Common myeloid progenitor, CD34-positive (primary cell): Measurements from ENCODE around the gene B3GNT3.

Experiments
- CTCF ChIA-PET: fragments of 350-600 bp; sonication (Branson Sonifier 250); formaldehyde crosslinking; loops from one replicate; lab custom pipeline; 2021; ENCODE audit warnings: antibody characterized with exemption; lab: Charles Lee
- POLR2A ChIA-PET: fragments of 350-600 bp; sonication (Branson Sonifier 250); formaldehyde crosslinking; loops from one replicate; lab custom pipeline; 2021; ENCODE audit warnings: antibody characterized with exemption; lab: Charles Lee
- DNase-seq, 3 donors: peaks; one replicate each; pipeline versions ENCODE4 v3.0.0 to v3.0.0-alpha.2; 2013
- H3K27ac ChIP-seq, 2 experiments: 1 replicate in 1 of 2; 2 replicates in 1 of 2; pipeline ENCODE4 v1.7.0; 2013; ENCODE audit warnings: inconsistent platforms in 2 of 2, low read length in 2 of 2, mild to moderate bottlenecking in 2 of 2, low read depth in 1 of 2, moderate library complexity in 1 of 2; ENCODE audit not compliant: severe bottlenecking in 2 of 2, insufficient read depth in 1 of 2, poor library complexity in 1 of 2
- H3K27me3 ChIP-seq, 5 experiments: replicated peaks in 2 of 5; 1 replicate in 3 of 5; 2 replicates in 2 of 5; pipeline versions ENCODE4 v1.6.1 to v1.7.0; 2013; ENCODE audit warnings: low read length in 4 of 5, mild to moderate bottlenecking in 2 of 5, moderate library complexity in 2 of 5, inconsistent platforms in 1 of 5; ENCODE audit not compliant: insufficient read depth in 5 of 5, control insufficient read depth in 4 of 5
- H3K36me3 ChIP-seq, 4 experiments: 1 replicate in 2 of 4; 2 replicates in 2 of 4; pipeline versions ENCODE4 v1.6.1 to v1.7.0; 2013; ENCODE audit warnings: low read length in 3 of 4, control low read depth in 1 of 4, mild to moderate bottlenecking in 1 of 4; ENCODE audit not compliant: control insufficient read depth in 4 of 4, insufficient read depth in 4 of 4
- H3K4me1 ChIP-seq, 4 experiments: 1 replicate in 3 of 4; 2 replicates in 1 of 4; pipeline versions ENCODE4 v1.6.1 to v1.7.1; 2013; ENCODE audit warnings: low read length in 3 of 4, mild to moderate bottlenecking in 3 of 4, control low read depth in 1 of 4, inconsistent platforms in 1 of 4, moderate library complexity in 1 of 4; ENCODE audit not compliant: control insufficient read depth in 4 of 4, insufficient read depth in 4 of 4; ENCODE audit errors: control extremely low read depth in 1 of 4
- H3K4me3 ChIP-seq, 7 experiments: 1 replicate in 4 of 7; 2 replicates in 3 of 7; pipeline versions ENCODE4 v1.5.1 to v1.7.0; 2013; ENCODE audit warnings: mild to moderate bottlenecking in 7 of 7, low read length in 6 of 7, moderate library complexity in 6 of 7, inconsistent platforms in 2 of 7, low read depth in 2 of 7, control low read depth in 1 of 7; ENCODE audit not compliant: insufficient read depth in 4 of 7, control insufficient read depth in 1 of 7; ENCODE audit errors: extremely low read depth in 1 of 7
- H3K9me3 ChIP-seq, 5 experiments: 1 replicate in 4 of 5; 2 replicates in 1 of 5; pipeline versions ENCODE4 v1.6.1 to v1.7.1; 2013; ENCODE audit warnings: low read length in 4 of 5, mild to moderate bottlenecking in 2 of 5, inconsistent platforms in 1 of 5, low read depth in 1 of 5, moderate library complexity in 1 of 5; ENCODE audit not compliant: control insufficient read depth in 4 of 5, insufficient read depth in 2 of 5; ENCODE audit errors: control extremely low read depth in 1 of 5
- WGBS: methylation state at CpG from one replicate; pipeline ENCODE4 v1.1.5; 2013; ENCODE audit not compliant: insufficient coverage; 5-methylcytosine and 5-hydroxymethylcytosine counted together

The B3GNT3 gene

GRCh38 chr19:17841371-17841809 lies 46.5 kb downstream of the B3GNT3 start:
- H3K36me3 ChIP-seq = peaks cover 5 to 73% (median 58%) of the 10 kb centered on the region in 4 experiments
- CTCF ChIA-PET = interaction anchor here (1.1 kb wide), 1 partner anchor 9 kb away, joined by 4 read pairs; no protein-coding TSS in a partner anchor
- H3K4me1 ChIP-seq = peaks cover 0 to 29% (median 24%) of the 10 kb centered on the region in 4 experiments
- no peaks in the 10 kb centered on the region for H3K27me3 ChIP-seq
- H3K9me3 ChIP-seq = no peaks in the 10 kb centered on the region
- H3K4me3 ChIP-seq = no peak overlapping the region
- no peak overlapping the region for H3K27ac ChIP-seq
- POLR2A ChIA-PET = no interaction called here
- no peak for DNase-seq
- WGBS = 95% methylated on average over 16 of the region's 30 CpGs

DNA sequence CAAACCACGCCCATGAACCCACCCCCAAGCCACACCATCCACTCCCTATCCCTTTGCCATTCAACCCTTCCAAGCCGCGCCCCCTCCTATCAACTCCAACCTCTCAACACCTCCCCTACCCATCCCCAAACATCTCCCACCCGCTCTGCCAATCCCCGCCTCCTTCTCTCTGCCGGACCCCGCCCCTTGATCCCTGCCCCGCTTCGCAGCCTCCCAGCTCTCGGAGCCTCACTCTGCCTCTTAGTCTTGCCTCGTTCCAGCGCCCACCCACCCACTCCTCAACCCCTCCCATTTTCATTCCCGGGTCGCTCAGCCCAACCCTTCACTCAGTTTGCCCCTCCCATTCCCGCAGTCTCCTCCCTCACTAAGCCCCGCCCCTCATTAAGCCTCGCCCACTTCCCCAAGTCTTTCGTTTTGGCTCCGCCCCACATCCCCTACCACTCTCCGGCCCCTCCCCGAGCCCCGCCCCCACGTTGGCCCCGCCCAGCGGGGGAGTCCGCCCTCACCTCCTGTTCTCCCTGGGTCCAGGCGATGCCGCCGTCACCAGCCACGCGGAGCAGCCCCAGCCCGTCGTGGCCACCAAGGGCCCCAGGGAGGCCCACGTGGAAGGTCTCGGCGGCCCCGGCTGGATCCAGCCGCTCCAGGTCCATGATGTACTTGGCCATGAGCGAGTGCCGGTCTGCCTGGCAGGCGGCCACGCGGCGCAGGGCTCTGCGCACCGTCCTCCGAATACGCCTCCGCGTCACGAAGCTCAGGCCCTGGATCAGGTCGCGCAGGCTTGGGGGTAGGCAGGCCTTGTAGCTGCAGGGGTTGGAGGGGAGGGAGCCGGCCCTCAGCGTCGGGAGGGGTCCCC lies 47.1 kb downstream of the B3GNT3 start:
- peaks cover 0 to 36% (median 30%) of the 10 kb centered on the region in 4 experiments for H3K4me1 ChIP-seq
- DNase-seq = peak; percentile 68 to 73 (median 72)
- 92% methylated on average over 47 of the region's 56 CpGs for WGBS
- no peaks in the 10 kb centered on the region for H3K27me3 ChIP-seq
- peaks cover 5 to 67% (median 53%) of the 10 kb centered on the region in 4 experiments for H3K36me3 ChIP-seq
- no peak overlapping the region for H3K4me3 ChIP-seq
- ChIA-PET POLR2A (no interaction called here), CTCF (interaction anchor here (1.1 to 1.6 kb wide), 3 partner anchors 9 to 17 kb away, joined by 3 to 5 read pairs (median 4); partner anchors contain the start of gene RPL18A)
- H3K9me3 ChIP-seq = no peaks in the 10 kb centered on the region
- no peak overlapping the region for H3K27ac ChIP-seq

DNA sequence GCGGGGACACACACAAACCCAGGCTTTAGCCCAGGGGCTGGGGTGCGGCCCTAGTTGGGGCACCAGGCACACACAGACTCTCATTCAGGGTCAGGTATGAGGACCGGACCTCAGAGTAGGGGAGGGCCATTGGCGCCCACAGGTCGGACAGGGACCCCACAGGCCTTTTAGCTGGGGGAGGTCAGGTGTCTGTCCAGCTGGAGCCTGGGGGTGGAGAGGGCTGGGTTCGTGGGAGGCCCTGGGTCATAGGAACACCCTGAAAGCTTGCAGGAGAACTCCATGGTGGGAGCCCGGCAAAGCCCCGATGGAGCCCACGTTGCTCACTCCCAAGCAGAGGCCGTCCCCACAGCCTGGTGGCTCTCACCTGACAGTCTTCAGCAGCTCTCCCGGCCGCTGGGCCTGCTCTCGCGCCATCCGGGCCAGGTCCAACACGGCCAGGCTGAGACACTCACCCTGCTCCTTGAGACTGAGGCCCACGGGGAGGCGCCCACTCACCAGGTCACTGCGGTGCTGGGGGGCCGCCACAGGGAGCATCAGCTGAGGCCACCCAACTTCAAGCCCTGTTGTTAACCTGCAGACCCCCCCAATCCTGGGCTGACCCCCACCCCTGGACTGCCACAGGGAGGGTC lies 47.8 kb downstream of the B3GNT3 start:
- ChIA-PET POLR2A (no interaction called here), CTCF (interaction anchor here (0.9 to 1.6 kb wide), 3 partner anchors 13 to 48 kb away, joined by 3 to 5 read pairs (median 3); partner anchors contain the start of genes B3GNT3 and RPL18A)
- Histone ChIP-seq H3K4me1 (peaks cover 0 to 40% (median 35%) of the 10 kb centered on the region in 4 experiments), H3K4me3 (no peak overlapping the region), H3K9me3 (no peaks in the 10 kb centered on the region), H3K36me3 (peaks cover 5 to 63% (median 50%) of the 10 kb centered on the region in 4 experiments), H3K27me3 (no peaks in the 10 kb centered on the region), H3K27ac (no peak overlapping the region)
- no peak for DNase-seq
- WGBS = 96% methylated on average over 18 of the region's 20 CpGs

DNA sequence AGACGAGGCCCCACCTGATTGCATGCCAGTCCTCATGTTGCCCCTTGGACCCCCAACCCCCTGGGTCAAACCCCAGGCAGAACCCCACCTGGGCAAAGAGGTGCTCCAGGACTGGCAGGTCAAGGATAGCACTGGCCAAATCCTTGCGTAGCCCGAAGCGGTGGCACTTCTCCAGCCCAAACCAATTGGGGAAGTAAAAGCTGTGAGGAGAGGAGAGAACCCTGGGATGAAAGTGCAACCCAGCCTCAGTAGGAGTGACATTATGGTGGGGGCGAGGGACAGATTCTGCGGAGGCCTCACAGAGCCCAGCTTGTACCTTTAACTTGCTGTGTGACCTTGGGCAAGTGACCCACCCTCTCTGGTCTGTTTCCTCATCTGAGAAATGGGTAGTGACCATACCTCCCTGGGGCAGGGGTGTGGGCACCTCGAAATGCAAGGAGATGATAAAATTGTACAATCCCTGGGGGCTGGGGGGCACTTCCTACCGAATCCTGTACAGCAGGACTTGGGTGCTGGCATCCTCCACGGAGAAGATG lies 48.4 kb downstream of the B3GNT3 start:
- Histone ChIP-seq H3K4me1 (peaks cover 0 to 44% (median 39%) of the 10 kb centered on the region in 4 experiments), H3K27me3 (no peaks in the 10 kb centered on the region), H3K9me3 (no peaks in the 10 kb centered on the region), H3K36me3 (peaks cover 5 to 57% (median 44%) of the 10 kb centered on the region in 4 experiments), H3K27ac (no peak overlapping the region), H3K4me3 (no peak overlapping the region)
- DNase-seq = no peak
- 92% methylated on average over 8 of the region's 9 CpGs for WGBS
- POLR2A ChIA-PET = no interaction called here
- CTCF ChIA-PET = interaction anchor here (0.9 to 1.6 kb wide), 3 partner anchors 13 to 48 kb away, joined by 3 to 5 read pairs (median 3); partner anchors contain the start of genes B3GNT3 and RPL18A

DNA sequence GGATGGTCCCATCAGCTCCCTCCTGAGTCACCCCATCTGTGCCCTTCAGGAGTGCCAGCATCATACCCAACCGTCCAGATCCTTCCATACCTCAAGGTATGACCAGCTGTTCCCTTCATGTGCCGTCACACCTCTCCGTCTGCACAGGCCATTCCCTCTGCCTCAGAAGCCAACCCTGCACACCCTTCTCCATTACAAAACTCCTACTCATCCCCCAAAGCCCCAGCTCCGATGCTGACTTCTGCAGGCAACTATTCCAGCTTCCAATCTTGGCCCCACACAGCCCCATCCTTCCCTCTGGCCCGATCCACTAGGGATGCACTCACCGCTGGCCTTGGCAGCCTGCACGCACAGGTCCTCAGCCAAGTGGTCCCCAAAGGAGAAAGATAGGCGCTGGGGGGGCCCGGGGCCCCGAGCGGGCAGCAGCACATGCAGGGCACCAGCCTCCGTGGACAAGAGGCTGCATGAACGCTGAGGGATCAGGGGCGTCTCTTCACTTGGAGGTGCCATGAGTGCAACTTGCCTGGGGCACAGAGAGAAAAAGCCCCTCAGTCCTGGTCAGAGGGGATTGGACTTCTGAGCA lies 49.1 kb downstream of the B3GNT3 start:
- POLR2A ChIA-PET = no interaction called here
- Histone ChIP-seq H3K27ac (no peak overlapping the region), H3K4me3 (no peak overlapping the region), H3K4me1 (peaks cover 0 to 50% (median 45%) of the 10 kb centered on the region in 4 experiments), H3K36me3 (peaks cover 5 to 53% (median 40%) of the 10 kb centered on the region in 4 experiments), H3K27me3 (no peaks in the 10 kb centered on the region), H3K9me3 (no peaks in the 10 kb centered on the region)
- 96% methylated on average over 14 of the region's 14 CpGs for WGBS
- no peak for DNase-seq
- CTCF ChIA-PET = interaction anchor here (1.6 kb wide), 1 partner anchor 12 kb away, joined by 5 read pairs; no protein-coding TSS in a partner anchor

GRCh38 chr19:17846146-17846545 lies 51.2 kb downstream of the B3GNT3 start:
- Histone ChIP-seq H3K27ac (peak overlapping the region in 1 of 2 experiments; percentile 94), H3K4me1 (peaks cover 5 to 69% (median 62%) of the 10 kb centered on the region in 4 experiments), H3K27me3 (no peaks in the 10 kb centered on the region), H3K9me3 (no peaks in the 10 kb centered on the region), H3K4me3 (peak overlapping the region in 5 of 7 experiments; percentile 3 to 76 (median 73)), H3K36me3 (peaks cover 3 to 34% (median 20%) of the 10 kb centered on the region in 4 experiments)
- WGBS = 0% methylated on average over 6 of the region's 8 CpGs
- ChIA-PET CTCF (interaction anchor here (0.6 to 1.7 kb wide), 4 partner anchors 12 to 14 kb away, joined by 3 to 6 read pairs (median 4); partner anchors contain the start of gene RPL18A), POLR2A (no interaction called here)
- peak; percentile 50 to 70 (median 68) for DNase-seq
